ENCODE measurements around the gene PAIP1.

GRCh38 chr5:43561356-43561755 lies 4.5 kb upstream of the PAIP1 start:
- no peak for TF ChIP-seq CTCF (conservative IDR thresholded peaks at IDR 0.05 in 1 of 2, IDR thresholded peaks at IDR 0.05 in 1 of 2; ENCODE audit: extremely low read depth in 1 of 2, insufficient read depth in 1 of 2, low read depth in 1 of 2, low read length in 2 of 2)
- TF ChIP-seq EZH2 (IDR thresholded peaks at IDR 0.05; ENCODE audit: borderline replicate concordance, low read length), result no peak
